HepG2 (cell line): ENCODE data around the gene KIF19.

Experiments
- CTCF ChIP-seq: sonication (generic); formaldehyde crosslinking; IDR thresholded peaks from 2 replicates; pipeline ENCODE4 v1.5.0; 2020; ENCODE audit warnings: mild to moderate bottlenecking, missing genetic modification reagents, moderate library complexity
- DDIT3 ChIP-seq: sonication (generic); formaldehyde crosslinking; IDR thresholded peaks from 2 replicates; pipeline ENCODE4 v1.4.0; 2020; ENCODE audit warnings: mild to moderate bottlenecking, missing genetic modification reagents
- JUND ChIP-seq: sonication (generic); formaldehyde crosslinking; IDR thresholded peaks from 2 replicates; pipeline ENCODE4 v1.8.0; 2022; ENCODE audit warnings: mild to moderate bottlenecking, missing genetic modification reagents
- RFX1 ChIP-seq: fragments of 450-650 bp; IDR thresholded peaks from 2 replicates; pipeline ENCODE4 v1.6.1; 2017
- RNF219 ChIP-seq: sonication (generic); formaldehyde crosslinking; IDR thresholded peaks from 2 replicates; pipeline ENCODE4 v1.5.0; 2020; ENCODE audit warnings: mild to moderate bottlenecking, missing genetic modification reagents
- UBTF ChIP-seq: sonication (generic); formaldehyde crosslinking; IDR thresholded peaks from 2 replicates; pipeline ENCODE4 v1.4.0; 2020; ENCODE audit warnings: mild to moderate bottlenecking, missing genetic modification reagents
- ZBTB43 ChIP-seq: sonication (generic); formaldehyde crosslinking; conservative IDR thresholded peaks from 2 replicates; pipeline ENCODE4 v1.4.0; 2020; ENCODE audit warnings: missing genetic modification reagents
- ZNF562 ChIP-seq: sonication (generic); formaldehyde crosslinking; IDR thresholded peaks from 2 replicates; pipeline ENCODE4 v1.8.0; 2022; ENCODE audit warnings: missing genetic modification reagents, borderline replicate concordance

GRCh38 chr17:74287031-74287602, 38.9 kb upstream of the KIF19 start:
- TF ChIP-seq CTCF (CRISPR knock-in tag) (no peak), UBTF (CRISPR knock-in tag) (no peak), DDIT3 (no peak), ZBTB43 (no peak), RNF219 (CRISPR knock-in tag) (no peak), RFX1 (no peak), ZNF562 (CRISPR knock-in tag) (no peak), JUND (CRISPR knock-in tag) (no peak)
